Measurements from ENCODE around the gene HPCAL1. TPM values are rescaled to one million over a fixed set of nuclear protein-coding genes. Genes with fewer than 3 reads are reported as not detected.
A peak's percentile ranks its signal among the peaks of the same experiment; 100 is the strongest.

Gene HPCAL1
- total and polyA plus RNA-seq, 2 experiments from 2014 or later, result 58.9 to 65.4 TPM

DNA sequence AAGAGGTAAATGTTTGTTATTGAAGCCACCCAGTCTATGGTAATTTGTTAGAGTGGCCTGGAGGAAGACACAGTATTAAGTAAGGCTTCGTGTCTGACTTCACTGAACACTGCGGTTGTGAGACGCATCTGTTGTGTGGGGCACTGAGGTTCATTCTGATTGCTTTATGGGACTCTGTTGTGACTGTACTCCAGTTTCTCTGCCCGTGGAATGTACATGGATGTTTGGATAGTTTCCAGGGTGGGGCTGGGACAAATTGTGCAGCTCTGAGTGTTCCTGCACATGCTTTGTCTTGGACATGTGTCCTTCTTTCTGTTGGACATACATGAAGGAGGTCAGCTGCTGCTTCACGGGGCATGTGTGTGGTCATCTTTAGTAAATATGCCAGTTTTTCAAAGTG lies 86.9 kb downstream of the HPCAL1 start:
- Histone ChIP-seq H3K4me1 (ENCODE audit: insufficient read depth) (peaks cover 34% of the 10 kb centered on the region), H3K4me3 (no peak overlapping the region), H3K4me2 (ENCODE audit: unreplicated experiment) (peak overlapping the region; percentile 66), H3K9ac (0 out of 2 replicates have a peak overlapping the region, but pooled peaks have one; percentile 36), H3K9me3 (ENCODE audit: low read depth) (no peaks in the 10 kb centered on the region), H2AFZ (no peak overlapping the region), H3K79me2 (ENCODE audit: insufficient read depth) (peaks cover 33% of the 10 kb centered on the region), H3K36me3 (ENCODE audit: low read depth) (no peaks in the 10 kb centered on the region), H3K27me3 (replicated peaks; ENCODE audit: insufficient read depth) (no peaks in the 10 kb centered on the region), H4K20me1 (ENCODE audit: insufficient read depth) (no peaks in the 10 kb centered on the region), H3F3A (ENCODE audit: insufficient read depth) (peaks cover 11% of the 10 kb centered on the region; the same call in 1 of the 2 replicates), H3K27ac (peak overlapping the region; percentile 73), H3K9me2 (ENCODE audit: insufficient read depth) (no peaks in the 10 kb centered on the region)
- WGBS, 2 experiments (ENCODE audit: low coverage in 1 of 2, low lambda C conversion rate in 2 of 2, missing lambda C conversion rate in 2 of 2), result 12 to 18% methylated on average over 5 of the region's 5 CpGs
- TF ChIP-seq EZH2 (IDR thresholded peaks at IDR 0.05; ENCODE audit: insufficient read depth, poor library complexity, severe bottlenecking) (no peak), EZH2phosphoT487 (IDR thresholded peaks at IDR 0.05; ENCODE audit: insufficient read depth, low read depth) (no peak)
- peak; percentile 79 for DNase-seq
- in situ Hi-C loops (cut with MboI), result no loop called here

DNA sequence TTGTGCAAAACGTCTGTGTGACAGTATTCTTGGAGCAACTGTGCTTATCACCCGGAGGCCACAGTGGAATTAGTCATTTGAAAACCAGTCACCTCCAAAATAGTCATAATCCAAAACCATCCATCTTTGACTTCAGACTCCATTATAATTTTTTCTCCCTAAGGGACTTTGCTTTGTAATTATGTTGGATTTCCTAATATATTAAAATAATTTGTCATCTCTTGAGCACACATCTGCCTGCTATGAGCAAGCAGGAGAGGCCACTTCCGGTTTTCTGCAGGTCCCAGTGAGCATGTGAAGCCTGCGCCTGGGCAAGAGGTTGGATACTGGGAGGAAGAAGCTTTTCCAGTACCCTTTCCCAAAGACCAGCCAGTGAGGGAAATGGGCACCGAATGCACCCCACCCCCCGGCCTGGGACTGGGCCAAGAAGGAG lies 87.7 kb downstream of the HPCAL1 start:
- in situ Hi-C loops (cut with MboI), result no loop called here
- peaks cover 36% of the 10 kb centered on the region for H3K79me2 ChIP-seq (ENCODE audit: insufficient read depth)
- peaks cover 32% of the 10 kb centered on the region for H3K4me1 ChIP-seq (ENCODE audit: insufficient read depth)
- H3K9me2 ChIP-seq (ENCODE audit: insufficient read depth), result no peaks in the 10 kb centered on the region
- H3F3A ChIP-seq (ENCODE audit: insufficient read depth), result peaks cover 11% of the 10 kb centered on the region; the same call in 1 of the 2 replicates
- peak overlapping the region; percentile 73 for H3K27ac ChIP-seq
- peak overlapping the region; percentile 36; the same call in 1 of the 2 replicates for H3K9ac ChIP-seq
- H3K9me3 ChIP-seq (ENCODE audit: low read depth), result no peaks in the 10 kb centered on the region
- no peaks in the 10 kb centered on the region for H4K20me1 ChIP-seq (ENCODE audit: insufficient read depth)
- no peak overlapping the region for H3K4me3 ChIP-seq
- WGBS, 2 experiments (ENCODE audit: low coverage in 1 of 2, low lambda C conversion rate in 2 of 2, missing lambda C conversion rate in 2 of 2), result 37 to 41% methylated on average over 6 of the region's 6 CpGs
- TF ChIP-seq EZH2phosphoT487 (IDR thresholded peaks at IDR 0.05; ENCODE audit: insufficient read depth, low read depth), result no peak
- no peak for TF ChIP-seq EZH2 (IDR thresholded peaks at IDR 0.05; ENCODE audit: insufficient read depth, poor library complexity, severe bottlenecking)
- H3K27me3 ChIP-seq (replicated peaks; ENCODE audit: insufficient read depth), result no peaks in the 10 kb centered on the region
- peak; percentile 82 for DNase-seq
- H3K4me2 ChIP-seq (ENCODE audit: unreplicated experiment), result peak overlapping the region; percentile 66
- no peak overlapping the region for H2AFZ ChIP-seq
- no peaks in the 10 kb centered on the region for H3K36me3 ChIP-seq (ENCODE audit: low read depth)

DNA sequence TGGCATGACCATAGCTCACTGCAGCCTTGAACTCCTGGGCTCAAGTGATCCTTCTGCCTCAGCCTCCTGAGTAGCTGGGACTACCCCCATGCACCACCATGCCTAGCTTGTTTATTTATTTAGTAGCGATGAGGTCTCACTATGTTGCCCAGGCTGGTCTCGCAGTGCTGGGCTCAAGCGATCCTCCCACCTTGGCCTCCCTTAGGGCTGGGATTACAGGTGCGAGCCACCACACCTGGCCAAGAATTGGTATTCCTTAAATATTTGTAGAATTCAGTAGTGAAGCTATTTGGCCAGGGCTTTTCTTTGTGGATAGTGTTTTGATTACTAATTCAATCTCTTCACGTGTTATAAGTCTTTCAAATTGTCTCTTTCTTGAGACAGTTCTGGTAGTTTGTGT lies 89.4 kb downstream of the HPCAL1 start:
- in situ Hi-C loops (cut with MboI), result no loop called here
- no peaks in the 10 kb centered on the region for H3K27me3 ChIP-seq (replicated peaks; ENCODE audit: insufficient read depth)
- H3K9ac ChIP-seq, result no peak overlapping the region
- peaks cover 21% of the 10 kb centered on the region for H3K79me2 ChIP-seq (ENCODE audit: insufficient read depth)
- no peak overlapping the region for H2AFZ ChIP-seq
- H3K4me3 ChIP-seq, result no peak overlapping the region
- TF ChIP-seq EZH2phosphoT487 (IDR thresholded peaks at IDR 0.05; ENCODE audit: insufficient read depth, low read depth) (no peak), EZH2 (IDR thresholded peaks at IDR 0.05; ENCODE audit: insufficient read depth, poor library complexity, severe bottlenecking) (no peak)
- peaks cover 11% of the 10 kb centered on the region; the same call in 1 of the 2 replicates for H3F3A ChIP-seq (ENCODE audit: insufficient read depth)
- H3K9me3 ChIP-seq (ENCODE audit: low read depth), result no peaks in the 10 kb centered on the region
- DNase-seq, result no peak
- 94 to 96% methylated on average over 5 of the region's 5 CpGs for WGBS, 2 experiments (ENCODE audit: low coverage in 1 of 2, low lambda C conversion rate in 2 of 2, missing lambda C conversion rate in 2 of 2)
- H3K9me2 ChIP-seq (ENCODE audit: insufficient read depth), result no peaks in the 10 kb centered on the region
- H3K36me3 ChIP-seq (ENCODE audit: low read depth), result no peaks in the 10 kb centered on the region
- no peaks in the 10 kb centered on the region for H4K20me1 ChIP-seq (ENCODE audit: insufficient read depth)
- no peak overlapping the region for H3K4me2 ChIP-seq (ENCODE audit: unreplicated experiment)
- H3K27ac ChIP-seq, result no peak overlapping the region
- peaks cover 19% of the 10 kb centered on the region for H3K4me1 ChIP-seq (ENCODE audit: insufficient read depth)

DNA sequence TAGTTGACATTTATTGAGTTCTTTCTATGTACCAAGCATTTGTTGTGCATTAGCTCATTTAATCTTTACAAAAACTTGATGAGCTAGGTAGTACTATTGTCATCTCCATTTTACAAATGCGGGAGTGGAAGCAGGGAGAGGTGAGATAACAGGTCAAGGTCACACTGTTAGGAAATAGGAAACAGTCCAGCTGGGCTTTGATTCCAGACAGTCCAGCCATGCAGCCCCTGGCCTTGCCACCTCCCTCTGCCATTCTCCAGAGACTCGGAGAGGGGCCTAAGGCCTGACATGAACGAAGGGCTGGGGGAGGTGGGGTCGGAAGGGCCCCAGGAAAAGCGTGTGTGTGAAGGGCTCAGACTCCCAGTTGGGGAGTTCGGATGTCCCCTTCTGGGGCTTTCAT lies 89.8 kb downstream of the HPCAL1 start:
- Histone ChIP-seq H3K4me2 (ENCODE audit: unreplicated experiment) (no peak overlapping the region), H2AFZ (no peak overlapping the region), H3K4me3 (no peak overlapping the region), H3K79me2 (ENCODE audit: insufficient read depth) (peaks cover 16% of the 10 kb centered on the region; the same call in 1 of the 2 replicates), H3K36me3 (ENCODE audit: low read depth) (no peaks in the 10 kb centered on the region), H3F3A (ENCODE audit: insufficient read depth) (peaks cover 11% of the 10 kb centered on the region; the same call in 1 of the 2 replicates), H3K27me3 (replicated peaks; ENCODE audit: insufficient read depth) (no peaks in the 10 kb centered on the region), H3K4me1 (ENCODE audit: insufficient read depth) (peaks cover 19% of the 10 kb centered on the region), H3K9me2 (ENCODE audit: insufficient read depth) (no peaks in the 10 kb centered on the region), H4K20me1 (ENCODE audit: insufficient read depth) (no peaks in the 10 kb centered on the region), H3K9me3 (ENCODE audit: low read depth) (no peaks in the 10 kb centered on the region), H3K9ac (no peak overlapping the region), H3K27ac (no peak overlapping the region)
- TF ChIP-seq EZH2phosphoT487 (IDR thresholded peaks at IDR 0.05; ENCODE audit: insufficient read depth, low read depth) (no peak), EZH2 (IDR thresholded peaks at IDR 0.05; ENCODE audit: insufficient read depth, poor library complexity, severe bottlenecking) (no peak)
- 79 to 85% methylated on average over 5 to 6 of the region's 6 CpGs for WGBS, 2 experiments (ENCODE audit: low coverage in 1 of 2, low lambda C conversion rate in 2 of 2, missing lambda C conversion rate in 2 of 2)
- in situ Hi-C loops (cut with MboI), result no loop called here
- no peak for DNase-seq
